BJ (cell line): ENCODE measurements around the gene CTSE. TPM values are rescaled to one million over a fixed set of nuclear protein-coding genes. Genes with fewer than 3 reads are reported as not detected.

ENCODE experiments used
- CTCF ChIA-PET: fragments of 350-600 bp; formaldehyde crosslinking; extraction: SDS; loops from one replicate; lab custom pipeline; 2021; ENCODE audit warnings: antibody characterized with exemption, inconsistent platforms; lab: Yijun Ruan, JAX
- POLR2A ChIA-PET: fragments of 300-600 bp; sonication (Branson Sonifier 250); formaldehyde crosslinking; extraction: SDS; loops from one replicate; lab custom pipeline; 2021; ENCODE audit warnings: antibody characterized with exemption; lab: Charles Lee
- DNase-seq: peaks from one replicate; pipeline ENCODE4 v3.0.0-alpha.2; 2011; ENCODE audit warnings: low read depth
- H3K27me3 ChIP-seq: 2 replicates; pipeline ENCODE4 v1.6.0; 2011; ENCODE audit warnings: low read length; ENCODE audit not compliant: control insufficient read depth, insufficient read depth
- H3K36me3 ChIP-seq: 2 replicates; pipeline ENCODE4 v1.5.1; 2011; ENCODE audit warnings: low read length; ENCODE audit not compliant: control insufficient read depth, insufficient read depth
- H3K4me3 ChIP-seq: 2 replicates; pipeline ENCODE4 v1.5.1; 2011; ENCODE audit warnings: low read depth, mild to moderate bottlenecking, control low read depth, low read length
- CTCF ChIP-seq: IDR thresholded peaks from 2 replicates; pipeline ENCODE4 v1.5.1; 2011; ENCODE audit warnings: low read depth, mild to moderate bottlenecking, control low read depth, inconsistent platforms, low read length, moderate library complexity; ENCODE audit not compliant: insufficient read depth
- polyA plus RNA-seq: library from polyadenylated mRNA; depleted of rRNA; stranded (reverse); fragments of >200 nt; gene quantifications from 2 replicates; pipeline ENCODE4 v1.2.3, GENCODE V29; 2011

The CTSE gene
- polyA plus RNA-seq, 1 experiment = not detected

GRCh38 chr1:206050655-206051235 lies 27.1 kb upstream of the CTSE start:
- Histone ChIP-seq H3K27me3 (peaks cover 10% of the 10 kb centered on the region), H3K4me3 (no peak overlapping the region), H3K36me3 (no peaks in the 10 kb centered on the region)
- CTCF ChIA-PET = interaction anchor here (1.2 to 1.5 kb wide), 2 partner anchors 56 to 66 kb away, joined by 4 read pairs; no protein-coding TSS in a partner anchor
- no peak for TF ChIP-seq CTCF
- POLR2A ChIA-PET = no interaction called here
- DNase-seq = no peak

DNA sequence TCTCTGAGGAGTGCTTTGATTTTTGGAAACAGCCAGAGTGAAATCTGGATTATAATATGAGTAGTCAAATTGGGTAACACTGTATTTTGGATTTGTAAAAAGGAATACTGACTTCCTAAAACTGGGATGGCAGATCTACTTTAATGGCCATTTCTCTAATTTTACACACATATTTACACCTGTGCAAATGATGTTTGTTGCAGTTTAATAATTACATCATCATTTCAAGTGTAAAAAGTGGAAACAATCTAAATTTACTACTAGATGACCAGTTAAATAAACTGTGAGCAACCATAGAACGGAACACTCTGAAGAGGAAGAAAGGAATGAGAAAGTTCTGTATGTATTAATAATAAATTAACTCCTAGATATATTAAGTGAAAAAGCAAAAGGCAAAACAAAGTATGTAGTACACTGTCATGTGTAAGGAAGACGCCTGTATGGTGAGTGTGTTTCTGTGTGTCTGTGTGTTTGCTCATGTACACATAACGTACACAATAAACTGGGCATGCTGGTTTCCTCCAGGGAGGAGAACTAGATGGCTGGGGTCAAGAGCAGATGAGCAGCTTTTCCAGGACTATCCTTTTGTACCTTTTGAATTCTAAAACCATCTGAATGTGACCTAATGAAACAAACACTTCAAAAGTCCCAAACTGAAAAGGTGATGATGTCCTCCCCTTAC lies 26.4 kb upstream of the CTSE start:
- ChIA-PET POLR2A (no interaction called here), CTCF (no interaction called here)
- DNase-seq = no peak
- Histone ChIP-seq H3K4me3 (no peak overlapping the region), H3K36me3 (no peaks in the 10 kb centered on the region), H3K27me3 (peaks cover 10% of the 10 kb centered on the region)
- TF ChIP-seq CTCF = no peak

GRCh38 chr1:206049293-206049692 lies 25.6 kb upstream of the CTSE start:
- Histone ChIP-seq H3K27me3 (peaks cover 10% of the 10 kb centered on the region), H3K36me3 (no peaks in the 10 kb centered on the region), H3K4me3 (no peak overlapping the region)
- ChIA-PET POLR2A (no interaction called here), CTCF (interaction anchor here (0.8 kb wide), 1 partner anchor 62 kb away, joined by 3 read pairs; no protein-coding TSS in a partner anchor)
- TF ChIP-seq CTCF = no peak
- DNase-seq = no peak

DNA sequence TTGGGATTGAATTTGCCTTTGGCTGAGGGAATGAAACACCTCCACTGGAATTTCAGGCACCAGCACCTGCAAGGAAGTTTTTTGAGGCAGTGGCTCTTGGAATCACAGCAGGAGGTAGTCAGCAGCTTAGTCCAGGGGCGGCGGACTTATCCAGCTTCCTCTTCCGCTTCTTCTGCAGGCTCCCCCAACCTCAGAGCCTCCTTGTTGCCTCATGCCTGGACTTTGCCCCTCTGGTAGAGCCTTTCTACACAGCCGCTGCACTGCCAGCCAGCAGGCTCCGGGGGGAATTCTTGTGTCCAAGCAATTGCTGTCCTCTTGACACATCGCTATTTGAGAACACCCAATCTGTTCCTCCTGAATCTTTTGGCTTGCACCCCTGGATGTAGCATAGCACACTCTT lies 24.9 kb upstream of the CTSE start:
- Histone ChIP-seq H3K36me3 (no peaks in the 10 kb centered on the region), H3K4me3 (no peak overlapping the region), H3K27me3 (peaks cover 10% of the 10 kb centered on the region)
- no peak for DNase-seq
- TF ChIP-seq CTCF = no peak
- ChIA-PET POLR2A (no interaction called here), CTCF (interaction anchor here (0.8 to 1.1 kb wide), 3 partner anchors 17 to 61 kb away, joined by 3 to 4 read pairs (median 3); no protein-coding TSS in a partner anchor)

DNA sequence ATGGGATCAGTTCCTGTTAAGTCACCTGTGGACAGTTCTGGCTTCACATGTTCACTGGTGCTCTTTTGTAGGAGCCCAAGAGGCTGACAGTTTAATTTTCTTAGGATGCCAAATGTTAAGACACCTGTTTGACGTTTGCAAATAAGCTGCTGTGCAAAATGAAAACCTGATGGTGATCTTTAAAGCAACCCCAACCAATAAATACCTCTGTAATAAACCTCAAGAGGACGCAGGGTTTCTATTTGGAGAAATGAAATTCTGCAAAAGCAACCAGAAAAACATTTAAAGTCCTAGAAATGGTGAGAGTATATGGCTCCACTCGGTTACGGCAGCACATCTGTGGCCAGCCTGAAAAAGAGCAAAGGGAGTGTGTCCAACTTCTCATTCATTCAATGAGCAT lies 23.6 kb upstream of the CTSE start:
- TF ChIP-seq CTCF = no peak
- no peak overlapping the region for H3K4me3 ChIP-seq
- H3K36me3 ChIP-seq = no peaks in the 10 kb centered on the region
- ChIA-PET CTCF (interaction anchor here (0.6 to 1.5 kb wide), 2 partner anchors 70 to 755 kb away, joined by 5 read pairs; no protein-coding TSS in a partner anchor), POLR2A (no interaction called here)
- peaks cover 10% of the 10 kb centered on the region for H3K27me3 ChIP-seq
- no peak for DNase-seq
